Endothelial cell of umbilical vein (primary cell): Measurements from ENCODE around the gene KRT31. TPM values are rescaled to one million over a fixed set of nuclear protein-coding genes. Genes with fewer than 3 reads are reported as not detected.

Experiments used
- BruUV-seq: library from RNA; stranded (reverse); fragments of 400-500 nt; replicated peaks from 2 replicates; lab custom pipeline; 2021; lab: Mats Ljungman, UMichigan
- CTCF ChIA-PET: fragments of 300-600, 350-600 bp; sonication (Branson Sonifier 250); formaldehyde crosslinking; loops from one replicate; lab custom pipeline; 2021; ENCODE audit warnings: antibody characterized with exemption, inconsistent platforms; lab: Charles Lee
- POLR2A ChIA-PET: fragments of 300-600, 350-600 bp; sonication (Branson Sonifier 250); formaldehyde crosslinking; loops from one replicate; lab custom pipeline; 2021; ENCODE audit warnings: antibody characterized with exemption, inconsistent platforms; lab: Charles Lee
- DNase-seq: peaks from one replicate; pipeline ENCODE4 v3.0.0-alpha.2; 2011; ENCODE audit warnings: low read depth, low spot score
- FAIRE-seq: peaks from 2 replicates; lab custom pipeline; 2011; peaks lifted over from hg19 to GRCh38; lab: Jason Lieb, UNC
- H2AFZ ChIP-seq: 2 replicates; pipeline ENCODE4 v1.6.0; 2012; ENCODE audit warnings: low read depth, low read length, control low read depth, inconsistent platforms
- H3K27ac ChIP-seq: 2 replicates; pipeline ENCODE4 v1.5.1; 2011; ENCODE audit warnings: low read depth, mild to moderate bottlenecking, control low read depth, low read length, moderate library complexity; ENCODE audit not compliant: insufficient read depth
- H3K27me3 ChIP-seq, 2 experiments: 2 replicates each; pipeline versions ENCODE4 v1.6.0 to v1.6.1; 2011; ENCODE audit warnings: low read length in 2 of 2, mixed read lengths in 1 of 2; ENCODE audit not compliant: control insufficient read depth in 2 of 2, insufficient read depth in 2 of 2
- H3K36me3 ChIP-seq, 2 experiments: 2 replicates in 1 of 2; 3 replicates in 1 of 2; pipeline ENCODE4 v1.5.1; 2011; ENCODE audit warnings: low read length in 2 of 2, mild to moderate bottlenecking in 1 of 2, moderate library complexity in 1 of 2; ENCODE audit not compliant: control insufficient read depth in 2 of 2, insufficient read depth in 2 of 2; ENCODE audit errors: extremely low read depth in 1 of 2
- H3K4me1 ChIP-seq: 3 replicates; pipeline ENCODE4 v1.5.1; 2011; ENCODE audit warnings: mild to moderate bottlenecking, low read length; ENCODE audit not compliant: control insufficient read depth, insufficient read depth; ENCODE audit errors: extremely low read depth
- H3K4me2 ChIP-seq: 2 replicates; pipeline ENCODE4 v1.6.1; 2011; ENCODE audit warnings: low read length, control low read depth, mixed read lengths; ENCODE audit not compliant: insufficient read depth
- H3K4me3 ChIP-seq, 3 experiments: fragments of 200-600 bp in 1 of 3; sonication (generic), shearing (Covaris generic) in 1 of 3; replicated peaks in 1 of 3; 2 replicates each; pipeline ENCODE4 v1.5.1; 2011 to 2016; ENCODE audit warnings: control low read depth in 3 of 3, low read length in 3 of 3, mild to moderate bottlenecking in 2 of 3, inconsistent platforms in 1 of 3, low read depth in 1 of 3, moderate library complexity in 1 of 3; ENCODE audit not compliant: insufficient read depth in 1 of 3
- H3K79me2 ChIP-seq: 2 replicates; pipeline ENCODE4 v1.6.0; 2012; ENCODE audit warnings: low read length, inconsistent platforms; ENCODE audit not compliant: control insufficient read depth, insufficient read depth
- H3K9ac ChIP-seq: replicated peaks from 2 replicates; pipeline ENCODE3; 2011; ENCODE audit warnings: low read length, control low read depth; ENCODE audit not compliant: insufficient read depth; ENCODE audit errors: extremely low read depth
- H3K9me1 ChIP-seq: replicated peaks from 3 replicates; pipeline ENCODE4 v1.6.0; 2011; ENCODE audit warnings: mild to moderate bottlenecking, low read length; ENCODE audit not compliant: control insufficient read depth, insufficient read depth; ENCODE audit errors: extremely low read depth
- H3K9me3 ChIP-seq: replicated peaks from 2 replicates; pipeline ENCODE4 v1.5.1; 2012; ENCODE audit warnings: low read length, inconsistent platforms; ENCODE audit not compliant: control insufficient read depth, insufficient read depth
- H4K20me1 ChIP-seq: replicated peaks from 2 replicates; pipeline ENCODE3; 2011; ENCODE audit warnings: mild to moderate bottlenecking, low read length; ENCODE audit not compliant: control insufficient read depth, insufficient read depth; ENCODE audit errors: extremely low read depth
- EZH2 ChIP-seq: IDR thresholded peaks from 2 replicates; pipeline ENCODE4 v1.6.1; 2012; ENCODE audit warnings: borderline replicate concordance, low read depth, mild to moderate bottlenecking, moderate library complexity, low read length, inconsistent platforms; ENCODE audit not compliant: severe bottlenecking
- FOS ChIP-seq: IDR thresholded peaks from 2 replicates; pipeline ENCODE4 v1.6.1; 2011; ENCODE audit warnings: mild to moderate bottlenecking, low read length, moderate library complexity, borderline replicate concordance; ENCODE audit not compliant: insufficient read depth
- GATA2 ChIP-seq: IDR thresholded peaks from 2 replicates; pipeline ENCODE4 v1.7.0; 2011; ENCODE audit warnings: low read depth, mild to moderate bottlenecking, moderate library complexity, mixed read lengths, low read length; ENCODE audit not compliant: insufficient read length, insufficient read depth
- JUN ChIP-seq: IDR thresholded peaks from 2 replicates; pipeline ENCODE4 v1.6.1; 2011; ENCODE audit warnings: borderline replicate concordance, low read depth; ENCODE audit not compliant: insufficient read length, insufficient read depth
- MAX ChIP-seq: IDR thresholded peaks from 2 replicates; pipeline ENCODE4 v1.6.1; 2011; ENCODE audit not compliant: insufficient read depth, insufficient read length
- MYC ChIP-seq: IDR thresholded peaks from one replicate; pipeline ENCODE4 v1.6.1; 2011; ENCODE audit warnings: mild to moderate bottlenecking, low read depth, low read length
- POLR2A ChIP-seq: IDR thresholded peaks from 2 replicates; pipeline ENCODE4 v1.6.1; 2012; ENCODE audit warnings: low read depth, mild to moderate bottlenecking, control low read depth, low read length
- POLR2AphosphoS5 ChIP-seq: IDR thresholded peaks from 2 replicates; pipeline ENCODE4 v1.6.1; 2012; ENCODE audit warnings: low read depth, mild to moderate bottlenecking, control low read depth, low read length, moderate library complexity; ENCODE audit not compliant: insufficient read depth
- dilution Hi-C: fragments of 300-500 bp; cut with MboI; formaldehyde crosslinking; loops from one replicate; pipeline ENCODE4 v1.15.0; 2019; ENCODE audit warnings: low sequenced_read_pairs; ENCODE audit not compliant: extremely low pct_ligation_motif_present
- intact Hi-C: fragments of 100-400 bp; cut with micrococcal nuclease; formaldehyde crosslinking; loops from one replicate; pipeline ENCODE4 v1.10.0; 2022
- polyA plus RNA-seq, 4 experiments: library from polyadenylated mRNA; depleted of rRNA in 3 of 4; stranded (reverse) in 3 of 4; unstranded in 1 of 4; fragments of >200 nt; gene quantifications; 2 replicates each; pipeline versions ENCODE4 v1.2.1 to v1.2.3, GENCODE V29; 2011 to 2012; ENCODE audit warnings: missing spikeins in 1 of 4
- total RNA-seq: library from RNA; stranded (reverse); gene quantifications from 2 replicates; pipeline ENCODE4 v1.2.3, GENCODE V29; 2021
- TF ChIP-seq, protein P1 (sequence below), 2 donors: IDR thresholded peaks; 1 replicate in 1 of 2; 2 replicates in 1 of 2; pipeline ENCODE4 v1.5.1; 2011; ENCODE audit warnings: low read length in 2 of 2, mild to moderate bottlenecking in 2 of 2, moderate library complexity in 2 of 2, control low read depth in 1 of 2, inconsistent platforms in 1 of 2, low read depth in 1 of 2; ENCODE audit not compliant: insufficient read depth in 1 of 2; ENCODE audit errors: extremely low read depth in 1 of 2

KRT31 gene
- total and polyA plus RNA-seq, 2 donors (not counting 3 experiments of a cell fraction or from before 2014, with no cell fraction given): not detected

DNA sequence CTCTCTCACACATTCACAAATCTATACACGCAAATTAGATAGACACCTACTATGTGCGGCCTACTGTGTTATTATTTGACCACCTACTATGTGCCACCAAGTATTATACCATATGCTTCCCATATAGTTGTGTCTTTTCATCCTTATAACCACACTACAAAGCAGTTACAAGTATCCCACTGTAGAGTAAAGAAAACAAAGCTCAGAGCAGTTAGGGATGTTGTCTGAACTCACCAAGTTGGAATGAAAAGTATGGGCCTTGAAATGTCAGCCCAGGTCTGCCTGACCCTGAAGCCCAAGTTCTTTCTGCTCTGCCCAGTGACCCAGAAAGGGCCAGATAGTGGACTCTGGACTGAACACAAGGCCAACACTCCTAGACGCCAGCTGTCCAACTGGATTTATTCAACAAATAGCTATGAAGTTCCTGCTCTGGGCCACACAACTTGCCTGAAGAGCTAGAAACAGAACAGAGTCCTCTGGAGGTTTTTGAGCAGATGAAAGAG lies 18.5 kb upstream of the KRT31 start:
- no peak overlapping the region for H3K4me2 ChIP-seq
- no peak for FAIRE-seq

More for the DNA sequence above, 18.5 kb upstream of the KRT31 start:
- POLR2A ChIA-PET: no interaction called here
- no peaks in the 10 kb centered on the region for H3K9me3 ChIP-seq
- no peaks in the 10 kb centered on the region for H3K79me2 ChIP-seq
- peaks cover 0 to 4% of the 10 kb centered on the region in 2 experiments for H3K27me3 ChIP-seq
- no TSS peak for BruUV-seq
- no peaks in the 10 kb centered on the region for H3K9me1 ChIP-seq
- no peak overlapping the region for H2AFZ ChIP-seq
- no peak overlapping the region for H3K27ac ChIP-seq
- no peaks in the 10 kb centered on the region for H4K20me1 ChIP-seq
- intact Hi-C loops: no loop called here
- dilution Hi-C loops: no loop called here
- DNase-seq: no peak
- no peak overlapping the region for H3K9ac ChIP-seq
- CTCF ChIA-PET: interaction anchor here (1.3 kb wide), 1 partner anchor 132 kb away, joined by 5 read pairs; no protein-coding TSS in a partner anchor
- no peak for TF ChIP-seq MYC
- no peak for TF ChIP-seq MAX
- no peak for TF ChIP-seq EZH2
- TF ChIP-seq JUN: no peak
- no peak for TF ChIP-seq GATA2
- TF ChIP-seq POLR2AphosphoS5: no peak
- TF ChIP-seq FOS: no peak
- no peak for TF ChIP-seq POLR2A
- TF ChIP-seq, protein P1, sequence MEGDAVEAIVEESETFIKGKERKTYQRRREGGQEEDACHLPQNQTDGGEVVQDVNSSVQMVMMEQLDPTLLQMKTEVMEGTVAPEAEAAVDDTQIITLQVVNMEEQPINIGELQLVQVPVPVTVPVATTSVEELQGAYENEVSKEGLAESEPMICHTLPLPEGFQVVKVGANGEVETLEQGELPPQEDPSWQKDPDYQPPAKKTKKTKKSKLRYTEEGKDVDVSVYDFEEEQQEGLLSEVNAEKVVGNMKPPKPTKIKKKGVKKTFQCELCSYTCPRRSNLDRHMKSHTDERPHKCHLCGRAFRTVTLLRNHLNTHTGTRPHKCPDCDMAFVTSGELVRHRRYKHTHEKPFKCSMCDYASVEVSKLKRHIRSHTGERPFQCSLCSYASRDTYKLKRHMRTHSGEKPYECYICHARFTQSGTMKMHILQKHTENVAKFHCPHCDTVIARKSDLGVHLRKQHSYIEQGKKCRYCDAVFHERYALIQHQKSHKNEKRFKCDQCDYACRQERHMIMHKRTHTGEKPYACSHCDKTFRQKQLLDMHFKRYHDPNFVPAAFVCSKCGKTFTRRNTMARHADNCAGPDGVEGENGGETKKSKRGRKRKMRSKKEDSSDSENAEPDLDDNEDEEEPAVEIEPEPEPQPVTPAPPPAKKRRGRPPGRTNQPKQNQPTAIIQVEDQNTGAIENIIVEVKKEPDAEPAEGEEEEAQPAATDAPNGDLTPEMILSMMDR (IDR thresholded peaks at IDR 0.05; ENCODE audit: extremely low read depth in 1 of 2, insufficient read depth in 1 of 2, low read depth in 1 of 2, low read length in 2 of 2): no peak
- no peak overlapping the region for H3K4me3 ChIP-seq
- H3K36me3 ChIP-seq: no peaks in the 10 kb centered on the region
- H3K4me1 ChIP-seq: no peaks in the 10 kb centered on the region
